Activated T-cell treated with anti-CD3 and anti-CD28 coated beads, Interleukin-2, amount 50 U/mL, for 24 hours (primary cell): ENCODE data around the gene SLF2.

Experiments
- DNase-seq: peaks from one replicate; pipeline ENCODE4 v3.0.0-alpha.2; 2020
- H3K27ac Mint-ChIP-seq: 2 replicates; pipeline ENCODE4 v1.8.0; 2020; ENCODE audit warnings: mild to moderate bottlenecking, mixed read lengths
- H3K27me3 Mint-ChIP-seq: 2 replicates; pipeline ENCODE4 v1.8.0; 2020; ENCODE audit warnings: mixed read lengths
- H3K36me3 Mint-ChIP-seq: 2 replicates; pipeline ENCODE4 v1.8.0; 2020; ENCODE audit warnings: low read depth, mixed read lengths
- H3K4me1 Mint-ChIP-seq: 2 replicates; pipeline ENCODE4 v1.8.0; 2020; ENCODE audit warnings: low read depth, mixed read lengths
- H3K4me3 Mint-ChIP-seq: 2 replicates; pipeline ENCODE4 v1.8.0; 2020; ENCODE audit warnings: mild to moderate bottlenecking, moderate library complexity, mixed read lengths
- H3K9me3 Mint-ChIP-seq: 2 replicates; pipeline ENCODE4 v1.8.0; 2020; ENCODE audit warnings: mixed read lengths

SLF2 gene

DNA sequence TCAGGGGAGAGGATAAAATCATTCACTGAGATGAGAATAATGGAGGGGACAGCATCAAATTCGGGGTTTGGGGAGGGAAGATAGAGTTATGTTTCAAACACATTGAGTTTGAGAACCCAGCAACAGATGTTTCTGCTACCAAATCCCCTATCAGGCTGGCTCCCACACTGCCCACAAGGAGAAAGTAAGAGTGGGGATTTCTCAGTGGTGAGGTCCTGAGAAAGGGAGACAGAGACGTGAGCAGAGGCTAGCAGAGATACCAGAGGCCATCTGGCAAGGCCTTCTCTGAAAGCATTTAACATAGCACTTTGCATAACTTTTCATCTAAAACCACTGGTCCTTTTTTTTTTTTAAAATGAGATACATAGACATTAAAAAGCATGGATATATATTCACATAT lies 7.8 kb upstream of the SLF2 start:
- Mint-ChIP-seq H3K4me1 (peaks cover 11% of the 10 kb centered on the region), H3K27me3 (peaks cover 17% of the 10 kb centered on the region), H3K36me3 (no peaks in the 10 kb centered on the region), H3K4me3 (no peak overlapping the region), H3K9me3 (no peaks in the 10 kb centered on the region), H3K27ac (no peak overlapping the region)
- no peak for DNase-seq

DNA sequence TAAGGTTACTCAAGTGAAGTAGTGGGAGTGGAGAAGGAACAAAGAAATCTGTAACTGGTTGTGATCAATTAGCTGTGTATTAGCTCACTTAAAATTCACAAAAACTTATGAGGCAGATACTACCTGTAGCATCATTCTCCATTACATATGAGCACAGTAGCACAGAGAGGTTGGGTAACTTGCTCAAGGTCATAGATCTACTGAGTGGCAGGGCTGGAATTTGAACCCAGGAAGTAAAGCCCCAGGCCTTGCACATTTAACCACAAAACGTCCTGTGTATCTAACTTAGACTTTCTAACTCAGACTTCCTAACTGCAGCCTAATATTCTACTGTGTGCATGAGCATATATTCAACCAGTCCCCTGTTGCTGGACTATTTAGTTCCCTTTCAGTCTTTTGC lies 5.6 kb upstream of the SLF2 start:
- no peak overlapping the region for H3K4me3 Mint-ChIP-seq
- H3K4me1 Mint-ChIP-seq = peaks cover 24% of the 10 kb centered on the region
- H3K9me3 Mint-ChIP-seq = no peaks in the 10 kb centered on the region
- H3K27ac Mint-ChIP-seq = no peak overlapping the region
- no peak for DNase-seq
- no peaks in the 10 kb centered on the region for H3K36me3 Mint-ChIP-seq
- H3K27me3 Mint-ChIP-seq = peaks cover 5% of the 10 kb centered on the region

DNA sequence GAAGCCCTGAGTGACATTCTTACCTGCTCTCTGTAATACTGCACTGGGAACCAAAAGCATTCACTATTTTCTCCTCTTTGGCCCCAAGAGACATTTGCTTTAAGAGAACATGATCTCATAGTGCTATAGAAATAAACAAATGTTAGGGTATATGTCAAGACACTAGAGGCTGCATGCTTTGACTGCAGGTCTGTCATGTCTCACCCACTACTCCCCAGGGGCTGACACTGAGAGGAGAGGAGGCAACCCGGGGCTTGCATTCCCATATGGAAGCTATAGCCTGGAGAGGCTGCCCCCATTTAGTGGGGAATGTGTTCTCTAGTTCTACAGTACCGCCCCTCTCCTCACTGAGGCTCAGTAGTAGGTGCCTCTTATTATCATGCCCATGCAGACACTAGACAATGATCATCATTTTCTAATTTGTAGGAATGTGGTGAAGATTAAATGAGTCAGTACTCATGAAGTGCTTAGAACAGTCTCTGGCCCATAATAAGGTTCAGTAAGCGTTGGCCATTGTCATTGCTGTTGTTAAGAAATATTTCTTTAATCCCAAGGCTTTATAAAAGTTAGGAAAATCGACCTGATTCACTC lies 4.9 kb upstream of the SLF2 start:
- H3K36me3 Mint-ChIP-seq = peaks cover 1% of the 10 kb centered on the region
- no peak overlapping the region for H3K27ac Mint-ChIP-seq
- no peaks in the 10 kb centered on the region for H3K9me3 Mint-ChIP-seq
- no peak for DNase-seq
- H3K4me3 Mint-ChIP-seq = no peak overlapping the region
- peaks cover 5% of the 10 kb centered on the region for H3K27me3 Mint-ChIP-seq
- peaks cover 27% of the 10 kb centered on the region for H3K4me1 Mint-ChIP-seq

DNA sequence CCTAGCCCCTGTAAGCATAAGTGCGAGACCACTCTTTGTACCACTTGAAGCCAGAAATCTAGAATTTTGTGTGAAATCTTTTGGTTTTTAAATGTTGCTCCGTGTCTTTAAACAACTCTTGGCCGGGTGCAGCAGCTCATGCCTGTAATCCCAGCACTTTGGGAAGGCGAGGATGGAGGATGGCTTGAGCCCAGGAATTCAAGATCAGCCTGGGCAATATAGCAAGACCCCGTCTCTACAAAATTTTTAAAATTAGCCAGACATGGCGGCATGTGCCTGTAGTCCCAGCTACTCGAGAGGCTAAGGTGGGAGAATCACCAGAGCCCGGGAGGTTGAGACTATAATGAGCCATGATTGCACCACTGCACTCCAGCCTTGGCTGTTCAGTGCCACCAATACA lies 4.4 kb upstream of the SLF2 start:
- H3K4me3 Mint-ChIP-seq = no peak overlapping the region
- H3K4me1 Mint-ChIP-seq = peaks cover 28% of the 10 kb centered on the region
- H3K27ac Mint-ChIP-seq = no peak overlapping the region
- peaks cover 6% of the 10 kb centered on the region for H3K36me3 Mint-ChIP-seq
- H3K27me3 Mint-ChIP-seq = peaks cover under 1% of the 10 kb centered on the region
- DNase-seq = no peak
- H3K9me3 Mint-ChIP-seq = no peaks in the 10 kb centered on the region

DNA sequence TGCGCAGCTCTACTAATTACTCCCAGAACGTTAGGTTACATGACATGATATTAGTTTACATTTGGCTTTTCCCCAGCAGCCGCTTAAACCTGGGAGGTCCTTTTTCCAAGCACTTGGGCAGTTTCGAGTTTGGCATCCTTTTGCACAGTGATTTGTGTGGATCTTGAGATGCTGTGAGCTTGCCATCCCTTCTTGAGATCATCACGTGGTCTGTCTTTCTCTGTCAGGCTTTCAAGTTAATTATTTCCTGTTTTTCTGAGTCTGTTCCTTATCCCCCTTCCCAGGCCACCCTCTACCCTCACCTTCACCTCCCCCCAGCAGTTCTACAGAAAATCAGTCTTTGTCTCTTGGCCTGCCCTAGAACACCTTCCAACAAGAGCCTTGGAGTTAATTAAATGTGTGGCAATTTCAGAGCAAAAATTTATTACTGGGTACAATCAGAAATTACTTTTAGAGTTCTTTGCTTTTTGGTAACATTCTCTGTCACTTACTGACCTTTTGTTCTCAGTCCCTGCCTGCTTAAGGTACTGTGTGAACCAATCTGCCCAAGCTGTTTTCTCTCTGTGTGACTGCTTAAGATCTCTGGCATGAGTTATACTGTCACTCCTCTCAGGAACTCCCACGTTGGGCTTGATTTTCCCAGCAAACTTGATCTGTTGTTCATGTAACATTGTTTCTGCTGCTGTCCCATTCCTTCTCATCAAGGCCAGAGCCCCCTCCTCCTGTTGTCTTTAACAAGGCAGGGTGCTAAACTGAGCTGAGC lies 3.1 kb upstream of the SLF2 start:
- peaks cover 40% of the 10 kb centered on the region for H3K4me1 Mint-ChIP-seq
- H3K9me3 Mint-ChIP-seq = no peaks in the 10 kb centered on the region
- no peak for DNase-seq
- H3K36me3 Mint-ChIP-seq = peaks cover 17% of the 10 kb centered on the region
- no peaks in the 10 kb centered on the region for H3K27me3 Mint-ChIP-seq
- H3K4me3 Mint-ChIP-seq = no peak overlapping the region
- no peak overlapping the region for H3K27ac Mint-ChIP-seq

DNA sequence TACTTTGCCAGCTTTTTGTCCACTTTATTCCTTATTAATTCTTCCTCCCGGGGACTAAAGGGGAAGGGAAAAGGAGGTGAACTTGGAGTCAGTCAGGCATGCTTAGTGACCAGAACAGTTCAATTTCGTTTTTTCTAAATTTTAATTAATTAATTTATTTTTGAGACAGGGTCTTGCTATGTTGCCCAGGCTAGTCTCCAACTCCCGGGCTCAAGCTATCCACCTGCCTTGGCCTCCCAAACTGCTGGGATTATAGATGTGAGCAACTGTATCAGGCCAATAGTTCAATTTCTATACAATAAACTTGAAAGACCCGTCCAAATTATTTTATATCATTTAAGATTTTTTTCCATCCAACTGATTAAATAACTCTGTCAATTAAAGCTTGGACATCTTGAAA lies 1.3 kb upstream of the SLF2 start:
- peaks cover 31% of the 10 kb centered on the region for H3K36me3 Mint-ChIP-seq
- DNase-seq = no peak
- H3K27ac Mint-ChIP-seq = no peak overlapping the region
- H3K4me1 Mint-ChIP-seq = peaks cover 51% of the 10 kb centered on the region
- no peaks in the 10 kb centered on the region for H3K9me3 Mint-ChIP-seq
- H3K4me3 Mint-ChIP-seq = peak overlapping the region; percentile 99
- H3K27me3 Mint-ChIP-seq = no peaks in the 10 kb centered on the region

DNA sequence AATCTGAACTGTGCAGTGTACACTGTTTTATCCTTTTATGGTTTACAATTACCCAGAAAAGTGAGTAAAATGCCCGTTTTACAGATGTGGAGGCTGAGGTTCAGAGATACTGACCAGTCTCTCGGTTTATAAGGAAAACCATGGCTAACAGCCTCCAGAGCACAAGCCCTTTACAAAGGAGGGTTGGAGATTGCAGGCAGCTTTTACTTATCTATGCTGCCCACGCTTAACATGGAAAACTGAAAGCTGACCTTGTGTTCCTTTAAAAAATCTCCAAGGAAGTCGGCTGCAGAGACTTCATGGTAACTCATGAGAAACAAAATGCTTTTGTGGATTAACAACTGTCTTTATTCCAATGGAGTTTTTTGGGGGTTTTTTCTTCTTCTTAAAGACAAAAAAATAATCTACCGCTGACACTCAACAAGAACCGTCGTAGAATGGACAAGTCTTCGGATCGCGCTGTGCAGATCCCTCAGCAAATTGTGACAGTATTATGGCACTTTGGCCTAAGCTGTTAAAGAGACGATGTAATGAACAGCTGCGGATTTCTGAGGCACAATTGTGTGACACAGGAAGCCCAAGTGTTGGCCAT lies 654 bp upstream of the SLF2 start:
- Mint-ChIP-seq H3K4me3 (peak overlapping the region; percentile 99), H3K9me3 (no peaks in the 10 kb centered on the region), H3K4me1 (peaks cover 54% of the 10 kb centered on the region), H3K27me3 (no peaks in the 10 kb centered on the region), H3K27ac (peak overlapping the region; percentile 99), H3K36me3 (peaks cover 36% of the 10 kb centered on the region)
- DNase-seq = no peak

DNA sequence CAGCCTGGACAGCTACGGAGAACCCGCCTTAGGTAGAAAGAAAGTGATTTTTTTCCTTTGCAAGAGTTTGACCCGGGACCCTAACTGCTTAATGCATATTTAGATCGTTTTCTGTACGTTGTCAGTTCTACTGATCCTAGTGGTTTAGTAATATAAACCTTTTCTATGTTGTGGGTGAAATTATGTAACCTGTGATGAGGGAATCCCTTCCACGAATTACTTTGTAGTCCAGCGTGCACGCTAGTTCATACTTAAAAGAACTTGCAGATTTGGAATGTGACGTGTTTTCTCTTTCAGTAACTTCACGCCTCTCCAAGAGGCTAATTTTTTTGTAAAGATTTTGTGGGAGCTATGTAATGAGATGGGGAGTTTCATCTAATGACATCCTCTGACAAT lies 705 bp downstream of the SLF2 start:
- no peak for DNase-seq
- Mint-ChIP-seq H3K36me3 (peaks cover 45% of the 10 kb centered on the region), H3K4me3 (peak overlapping the region; percentile 99), H3K9me3 (no peaks in the 10 kb centered on the region), H3K27ac (peak overlapping the region; percentile 99), H3K4me1 (peaks cover 54% of the 10 kb centered on the region), H3K27me3 (no peaks in the 10 kb centered on the region)

DNA sequence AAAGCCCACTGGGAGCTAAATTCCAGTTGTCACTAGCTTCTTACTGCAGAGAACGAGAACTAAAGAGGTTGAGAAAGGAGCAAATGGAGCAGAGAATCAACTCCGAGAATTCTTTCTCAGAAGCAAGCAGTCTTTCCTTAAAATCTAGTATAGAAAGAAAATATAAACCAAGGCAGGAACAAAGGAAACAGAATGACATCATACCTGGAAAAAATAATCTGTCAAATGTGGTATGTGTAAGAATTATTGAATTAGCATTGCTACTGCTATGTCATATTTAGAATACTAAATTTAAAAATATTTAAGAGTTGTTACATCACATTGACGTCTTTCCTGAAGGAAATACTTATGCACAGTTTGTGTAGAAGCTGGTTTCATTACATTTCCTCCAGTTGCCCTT lies 4.3 kb downstream of the SLF2 start:
- no peak for DNase-seq
- H3K27ac Mint-ChIP-seq = no peak overlapping the region
- H3K4me3 Mint-ChIP-seq = no peak overlapping the region
- no peaks in the 10 kb centered on the region for H3K27me3 Mint-ChIP-seq
- H3K4me1 Mint-ChIP-seq = peaks cover 35% of the 10 kb centered on the region
- no peaks in the 10 kb centered on the region for H3K9me3 Mint-ChIP-seq
- peaks cover 73% of the 10 kb centered on the region for H3K36me3 Mint-ChIP-seq

DNA sequence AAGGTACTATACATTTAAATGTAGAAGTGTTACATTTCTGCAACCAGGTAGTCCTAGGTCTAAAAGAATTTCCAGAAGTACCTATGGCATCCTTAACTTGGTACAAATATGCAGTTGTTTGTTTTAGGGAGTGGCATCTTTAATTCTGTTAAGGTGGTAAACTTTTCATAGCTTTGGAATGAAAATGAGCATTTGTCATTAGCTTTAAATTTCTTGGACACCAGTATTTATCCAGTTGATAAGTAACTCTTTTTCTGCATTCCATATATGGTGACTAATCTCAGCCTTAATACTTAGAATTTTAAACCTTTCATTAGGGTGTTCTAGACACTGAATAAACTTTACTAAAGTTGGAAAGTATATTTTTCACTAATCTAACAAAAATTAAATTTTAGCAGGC lies 10.8 kb downstream of the SLF2 start:
- peaks cover 91% of the 10 kb centered on the region for H3K36me3 Mint-ChIP-seq
- no peaks in the 10 kb centered on the region for H3K27me3 Mint-ChIP-seq
- H3K27ac Mint-ChIP-seq = no peak overlapping the region
- DNase-seq = no peak
- H3K4me3 Mint-ChIP-seq = no peak overlapping the region
- no peaks in the 10 kb centered on the region for H3K9me3 Mint-ChIP-seq
- peaks cover 11% of the 10 kb centered on the region for H3K4me1 Mint-ChIP-seq

DNA sequence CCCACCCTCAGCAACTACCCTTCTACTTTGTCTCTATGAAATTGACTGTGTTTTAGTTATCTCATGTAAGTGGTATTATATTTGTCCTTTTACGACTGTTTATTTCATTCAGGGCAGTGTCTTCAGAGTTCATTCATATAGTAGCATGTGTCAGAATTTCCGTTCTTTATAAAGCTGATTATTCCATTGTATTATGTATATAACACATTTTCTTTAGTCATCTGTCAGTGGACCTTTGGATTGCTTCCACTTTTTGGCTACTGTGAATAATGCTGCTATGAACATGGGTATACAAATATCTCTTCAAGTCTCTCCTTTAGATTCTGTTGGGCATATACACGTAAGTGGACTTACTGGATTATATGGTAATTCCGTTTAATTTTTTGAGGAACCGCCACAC lies 14.5 kb downstream of the SLF2 start:
- no peak overlapping the region for H3K4me3 Mint-ChIP-seq
- H3K36me3 Mint-ChIP-seq = peaks cover 98% of the 10 kb centered on the region
- H3K9me3 Mint-ChIP-seq = no peaks in the 10 kb centered on the region
- peaks cover 11% of the 10 kb centered on the region for H3K4me1 Mint-ChIP-seq
- peak overlapping the region; percentile 6 for H3K27ac Mint-ChIP-seq
- H3K27me3 Mint-ChIP-seq = no peaks in the 10 kb centered on the region
- no peak for DNase-seq

DNA sequence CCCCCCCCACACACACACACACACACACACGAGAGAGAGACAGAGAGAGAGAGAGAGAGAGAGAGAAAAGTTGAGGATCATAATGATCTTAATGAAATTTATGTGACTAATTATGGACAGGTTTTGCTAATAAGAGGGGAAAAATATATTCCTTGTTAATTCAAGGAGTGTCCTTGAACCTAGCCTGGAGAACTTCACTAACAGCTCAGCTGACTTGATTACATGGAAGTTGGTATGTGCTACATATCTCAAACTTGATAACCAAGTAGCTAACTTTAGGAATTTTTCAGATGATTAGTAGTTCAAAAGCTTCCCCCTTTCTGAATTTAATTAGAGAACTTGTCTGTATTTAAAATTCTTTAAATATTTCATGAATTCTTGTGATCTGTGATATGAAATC lies 15.3 kb downstream of the SLF2 start:
- no peak for DNase-seq
- Mint-ChIP-seq H3K4me3 (no peak overlapping the region), H3K36me3 (peaks cover 98% of the 10 kb centered on the region), H3K9me3 (no peaks in the 10 kb centered on the region), H3K4me1 (peaks cover 11% of the 10 kb centered on the region), H3K27me3 (no peaks in the 10 kb centered on the region), H3K27ac (no peak overlapping the region)

DNA sequence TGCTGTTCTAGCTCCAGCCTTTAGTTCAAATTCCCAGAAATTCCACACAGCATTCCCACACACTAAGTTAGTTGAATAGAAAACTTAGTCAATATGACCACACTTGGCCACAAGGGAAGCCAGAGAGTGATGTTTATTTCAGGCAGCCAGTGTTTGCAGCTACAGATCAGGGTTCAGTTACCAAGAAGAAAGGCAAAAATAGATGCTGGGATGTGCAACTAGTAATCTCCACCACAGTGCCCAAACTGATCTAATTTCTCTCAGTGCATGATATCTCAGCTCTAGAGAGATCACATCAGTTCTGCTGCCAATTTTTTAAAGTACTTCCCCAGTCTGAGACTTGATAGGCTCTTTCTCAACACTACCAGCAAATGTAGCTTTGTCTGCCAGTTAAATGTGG lies 17.6 kb downstream of the SLF2 start:
- H3K4me1 Mint-ChIP-seq = peaks cover 6% of the 10 kb centered on the region
- H3K4me3 Mint-ChIP-seq = no peak overlapping the region
- no peaks in the 10 kb centered on the region for H3K27me3 Mint-ChIP-seq
- peaks cover 91% of the 10 kb centered on the region for H3K36me3 Mint-ChIP-seq
- no peaks in the 10 kb centered on the region for H3K9me3 Mint-ChIP-seq
- H3K27ac Mint-ChIP-seq = no peak overlapping the region
- DNase-seq = no peak

DNA sequence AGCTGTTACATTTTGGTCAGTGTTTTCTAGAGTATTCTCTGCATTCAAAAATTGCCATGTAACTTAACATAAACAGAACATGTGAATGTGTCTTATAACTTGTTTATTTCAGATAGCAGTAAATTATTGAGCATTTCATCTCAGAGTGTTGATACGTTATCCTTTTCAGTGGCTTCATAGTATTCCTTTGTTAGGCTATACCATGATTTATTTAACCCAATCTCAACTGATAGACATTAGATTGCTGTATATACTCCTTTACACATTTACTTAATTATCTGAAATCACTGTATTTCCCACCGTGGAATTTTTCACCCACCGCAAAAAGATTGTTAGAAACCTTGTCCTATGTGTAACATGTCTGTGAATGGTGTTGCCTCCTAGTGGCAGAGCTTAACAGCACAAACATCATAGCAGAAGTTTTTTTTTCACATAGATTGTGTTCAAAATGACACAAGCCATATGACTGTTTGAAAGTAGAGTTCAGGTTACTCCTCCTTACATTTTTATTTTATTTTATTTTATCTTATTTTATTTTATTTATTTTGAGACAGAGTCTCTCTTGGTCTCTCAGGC lies 21.4 kb downstream of the SLF2 start:
- no peaks in the 10 kb centered on the region for H3K27me3 Mint-ChIP-seq
- no peaks in the 10 kb centered on the region for H3K4me1 Mint-ChIP-seq
- H3K36me3 Mint-ChIP-seq = peaks cover 80% of the 10 kb centered on the region
- H3K4me3 Mint-ChIP-seq = no peak overlapping the region
- no peak overlapping the region for H3K27ac Mint-ChIP-seq
- H3K9me3 Mint-ChIP-seq = no peaks in the 10 kb centered on the region
- DNase-seq = no peak

DNA sequence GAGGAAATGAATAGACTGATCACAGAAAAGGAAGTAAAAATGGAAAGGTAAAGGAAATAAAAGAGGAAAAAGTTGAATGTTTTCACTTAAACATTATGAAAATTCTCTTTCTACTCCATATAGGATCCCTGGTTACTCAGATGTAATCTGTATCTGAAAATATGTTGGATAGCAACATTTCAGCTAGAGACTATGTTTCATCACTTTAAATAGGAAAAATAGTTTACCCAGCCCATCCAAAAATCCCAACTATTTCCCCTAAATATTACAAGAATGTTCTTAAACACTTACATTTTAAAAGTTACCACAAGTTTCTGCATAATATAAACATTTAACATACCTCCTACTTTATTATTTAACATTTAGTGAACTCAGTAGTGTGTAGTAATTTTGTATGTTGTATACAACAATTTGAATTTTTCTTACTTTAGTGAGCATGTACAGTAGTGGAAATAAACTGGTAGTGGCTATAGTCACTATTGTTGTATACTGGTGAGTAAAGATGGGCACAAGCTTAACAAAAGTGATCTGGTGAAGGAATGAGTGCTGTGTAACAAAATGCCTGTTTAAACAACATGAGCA lies 27.1 kb downstream of the SLF2 start:
- DNase-seq = no peak
- Mint-ChIP-seq H3K4me3 (no peak overlapping the region), H3K36me3 (peaks cover 86% of the 10 kb centered on the region), H3K9me3 (no peaks in the 10 kb centered on the region), H3K27ac (no peak overlapping the region), H3K4me1 (peaks cover 13% of the 10 kb centered on the region), H3K27me3 (no peaks in the 10 kb centered on the region)
